Esophagus muscularis mucosa (tissue), 4 donors: Measurements from ENCODE around the gene MED14.
A peak's percentile ranks its signal among the peaks of the same experiment; 100 is the strongest.

ENCODE experiments used
- EP300 ChIP-seq: sonication (generic); formaldehyde crosslinking; IDR thresholded peaks from one replicate; pipeline ENCODE4 v1.6.1; 2017; ENCODE audit warnings: antibody characterized with exemption
- POLR2A ChIP-seq: fragments of 450-650 bp; IDR thresholded peaks from one replicate; pipeline ENCODE4 v1.6.1; 2017; ENCODE audit warnings: antibody characterized with exemption, moderate library complexity, mild to moderate bottlenecking, low read depth
- POLR2AphosphoS5 ChIP-seq, 2 donors: sonication (generic); formaldehyde crosslinking; IDR thresholded peaks; one replicate each; pipeline ENCODE4 v1.6.1; 2017; ENCODE audit warnings: antibody characterized with exemption in 2 of 2
- TF ChIP-seq, protein P1 (sequence below), 3 experiments: fragments of 200-600 bp in 2 of 3; fragments of 450-650 bp in 1 of 3; sonication (generic) in 2 of 3; IDR thresholded peaks; one replicate each; pipeline ENCODE4 v1.5.1; 2017 to 2019; ENCODE audit warnings: antibody characterized with exemption in 3 of 3, mild to moderate bottlenecking in 2 of 3, moderate library complexity in 1 of 3

DNA sequence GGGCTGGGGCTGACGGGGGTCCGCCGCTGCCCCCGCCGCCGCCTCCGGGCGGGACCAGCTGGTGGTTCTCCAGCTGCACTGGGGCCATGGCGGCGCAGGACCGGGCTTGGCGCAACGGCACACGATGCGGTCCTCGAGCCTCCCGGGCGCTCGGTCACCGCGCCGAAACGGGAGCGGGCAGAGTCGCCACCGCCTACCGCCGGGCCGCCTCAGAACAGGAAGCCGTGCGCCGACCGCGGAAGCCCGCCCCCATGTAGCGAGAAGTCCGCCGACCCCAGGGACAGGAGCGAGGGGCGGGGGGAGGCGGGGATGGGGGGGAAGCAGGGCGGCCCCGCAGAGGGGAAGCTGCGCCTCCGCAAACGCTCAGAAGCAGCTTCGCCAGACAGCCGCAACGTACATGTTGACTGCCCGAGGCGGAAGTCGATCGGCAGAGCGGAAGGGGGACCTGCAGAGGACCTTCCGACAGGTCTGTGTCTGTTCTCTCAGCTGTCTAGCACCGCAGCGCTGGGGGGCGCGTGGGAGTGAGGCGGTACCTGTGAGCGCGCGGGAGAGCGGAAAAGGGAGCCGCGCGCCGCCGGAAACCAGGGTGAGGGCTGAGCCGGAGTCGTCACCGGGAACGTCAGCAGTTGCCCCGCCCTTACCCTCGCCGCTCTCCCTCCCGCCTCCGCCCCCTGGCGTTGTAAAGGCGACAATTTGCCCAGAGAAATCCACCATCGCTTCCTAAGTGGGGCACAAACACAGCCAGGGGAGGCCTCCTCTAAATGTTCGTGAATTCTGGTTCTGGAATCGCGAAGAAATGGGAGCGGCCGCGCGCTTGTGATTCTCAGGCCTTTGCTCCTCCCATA, at the start of gene MED14:
- TF ChIP-seq, protein P1, sequence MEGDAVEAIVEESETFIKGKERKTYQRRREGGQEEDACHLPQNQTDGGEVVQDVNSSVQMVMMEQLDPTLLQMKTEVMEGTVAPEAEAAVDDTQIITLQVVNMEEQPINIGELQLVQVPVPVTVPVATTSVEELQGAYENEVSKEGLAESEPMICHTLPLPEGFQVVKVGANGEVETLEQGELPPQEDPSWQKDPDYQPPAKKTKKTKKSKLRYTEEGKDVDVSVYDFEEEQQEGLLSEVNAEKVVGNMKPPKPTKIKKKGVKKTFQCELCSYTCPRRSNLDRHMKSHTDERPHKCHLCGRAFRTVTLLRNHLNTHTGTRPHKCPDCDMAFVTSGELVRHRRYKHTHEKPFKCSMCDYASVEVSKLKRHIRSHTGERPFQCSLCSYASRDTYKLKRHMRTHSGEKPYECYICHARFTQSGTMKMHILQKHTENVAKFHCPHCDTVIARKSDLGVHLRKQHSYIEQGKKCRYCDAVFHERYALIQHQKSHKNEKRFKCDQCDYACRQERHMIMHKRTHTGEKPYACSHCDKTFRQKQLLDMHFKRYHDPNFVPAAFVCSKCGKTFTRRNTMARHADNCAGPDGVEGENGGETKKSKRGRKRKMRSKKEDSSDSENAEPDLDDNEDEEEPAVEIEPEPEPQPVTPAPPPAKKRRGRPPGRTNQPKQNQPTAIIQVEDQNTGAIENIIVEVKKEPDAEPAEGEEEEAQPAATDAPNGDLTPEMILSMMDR (IDR thresholded peaks at IDR 0.05), result peak; percentile 41 to 50 (median 44)
- TF ChIP-seq EP300, result no peak
- TF ChIP-seq POLR2AphosphoS5 (IDR thresholded peaks at IDR 0.05), result peak; percentile 78 to 91
- TF ChIP-seq POLR2A, result peak; percentile 9
